Chondrocyte (in vitro differentiated cells): ENCODE results near the gene ELF4. TPM values are rescaled to one million over a fixed set of nuclear protein-coding genes. Genes with fewer than 3 reads are reported as not detected.

Source experiments
- DNase-seq: peaks from one replicate; pipeline ENCODE4 v3.0.0; 2021; ENCODE audit warnings: mixed read lengths, low spot score
- H3K27ac Mint-ChIP-seq: one replicate; pipeline ENCODE4 v1.8.0; 2021; ENCODE audit warnings: mild to moderate bottlenecking, moderate library complexity, mixed read lengths; ENCODE audit not compliant: unreplicated experiment
- H3K27me3 Mint-ChIP-seq: 2 replicates; pipeline ENCODE4 v1.8.0; 2021; ENCODE audit warnings: low read depth, mixed read lengths
- H3K36me3 Mint-ChIP-seq: 2 replicates; pipeline ENCODE4 v1.8.0; 2021; ENCODE audit warnings: low read depth, mixed read lengths
- H3K4me1 Mint-ChIP-seq: 2 replicates; pipeline ENCODE4 v1.8.0; 2021; ENCODE audit warnings: low read depth, mild to moderate bottlenecking, mixed read lengths
- H3K4me3 Mint-ChIP-seq: one replicate; pipeline ENCODE4 v1.8.0; 2021; ENCODE audit warnings: mild to moderate bottlenecking, moderate library complexity, mixed read lengths; ENCODE audit not compliant: unreplicated experiment
- H3K9me3 Mint-ChIP-seq: 2 replicates; pipeline ENCODE4 v1.8.0; 2021; ENCODE audit warnings: low read depth, mixed read lengths
- total RNA-seq: library from RNA; stranded (reverse); gene quantifications from 3 replicates; pipeline ENCODE4 v1.2.1, GENCODE V29; 2021
- TF ChIP-seq, protein P1 (sequence below): fragments of 200-600 bp; sonication (generic); IDR thresholded peaks from 2 replicates; pipeline ENCODE4 v1.5.0; 2021; ENCODE audit warnings: antibody characterized with exemption, mild to moderate bottlenecking, moderate library complexity

The ELF4 gene
- total RNA-seq, 1 donor from 2014 or later: 25.7 TPM

DNA sequence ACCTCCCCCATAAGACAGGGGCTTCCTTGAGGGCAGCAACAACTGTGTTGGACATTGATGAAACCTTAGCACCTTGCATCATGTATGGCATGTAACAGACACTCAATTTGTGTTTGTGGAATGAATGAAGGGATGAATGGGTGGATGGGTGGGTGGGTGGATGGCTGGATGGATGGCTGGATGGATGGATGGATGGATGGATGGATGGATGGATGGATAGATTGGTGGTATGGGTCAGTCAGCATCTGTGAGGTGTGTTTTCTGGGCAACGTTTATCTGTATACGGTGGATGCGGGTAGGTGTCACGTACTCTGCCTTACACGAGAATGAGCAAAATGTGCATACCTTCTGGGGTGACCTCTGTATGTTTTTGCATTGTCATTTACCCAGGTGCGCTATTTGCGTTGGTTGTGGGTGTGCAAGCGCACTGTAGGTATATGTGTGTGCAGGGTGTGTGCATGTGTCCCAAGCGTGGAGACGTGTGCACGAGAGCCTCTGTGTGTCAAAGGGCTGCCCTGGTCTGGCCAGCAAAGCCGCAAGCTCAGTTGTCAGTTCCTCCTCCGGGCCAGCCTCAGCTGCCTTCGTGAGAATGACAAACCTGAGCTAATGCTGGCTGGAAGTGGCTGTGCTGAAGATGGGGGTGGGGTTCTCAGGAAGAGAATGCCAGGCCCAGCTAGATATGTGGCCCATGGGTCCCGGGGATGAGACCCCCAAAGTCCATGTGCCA, 26.5 kb downstream of the ELF4 start:
- no peak for DNase-seq

GRCh38 chrX:130083107-130083490, 27.2 kb downstream of the ELF4 start:
- no peaks in the 10 kb centered on the region for H3K9me3 Mint-ChIP-seq
- TF ChIP-seq, protein P1, sequence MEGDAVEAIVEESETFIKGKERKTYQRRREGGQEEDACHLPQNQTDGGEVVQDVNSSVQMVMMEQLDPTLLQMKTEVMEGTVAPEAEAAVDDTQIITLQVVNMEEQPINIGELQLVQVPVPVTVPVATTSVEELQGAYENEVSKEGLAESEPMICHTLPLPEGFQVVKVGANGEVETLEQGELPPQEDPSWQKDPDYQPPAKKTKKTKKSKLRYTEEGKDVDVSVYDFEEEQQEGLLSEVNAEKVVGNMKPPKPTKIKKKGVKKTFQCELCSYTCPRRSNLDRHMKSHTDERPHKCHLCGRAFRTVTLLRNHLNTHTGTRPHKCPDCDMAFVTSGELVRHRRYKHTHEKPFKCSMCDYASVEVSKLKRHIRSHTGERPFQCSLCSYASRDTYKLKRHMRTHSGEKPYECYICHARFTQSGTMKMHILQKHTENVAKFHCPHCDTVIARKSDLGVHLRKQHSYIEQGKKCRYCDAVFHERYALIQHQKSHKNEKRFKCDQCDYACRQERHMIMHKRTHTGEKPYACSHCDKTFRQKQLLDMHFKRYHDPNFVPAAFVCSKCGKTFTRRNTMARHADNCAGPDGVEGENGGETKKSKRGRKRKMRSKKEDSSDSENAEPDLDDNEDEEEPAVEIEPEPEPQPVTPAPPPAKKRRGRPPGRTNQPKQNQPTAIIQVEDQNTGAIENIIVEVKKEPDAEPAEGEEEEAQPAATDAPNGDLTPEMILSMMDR: no peak
- H3K27me3 Mint-ChIP-seq: no peaks in the 10 kb centered on the region
- H3K4me3 Mint-ChIP-seq: no peak overlapping the region
- H3K36me3 Mint-ChIP-seq: no peaks in the 10 kb centered on the region
- DNase-seq: no peak
- H3K27ac Mint-ChIP-seq: peak overlapping the region; percentile 49
- peaks cover 32% of the 10 kb centered on the region for H3K4me1 Mint-ChIP-seq

More for the DNA sequence above, 26.5 kb downstream of the ELF4 start:
- Mint-ChIP-seq H3K4me3 (no peak overlapping the region), H3K9me3 (no peaks in the 10 kb centered on the region), H3K4me1 (peaks cover 32% of the 10 kb centered on the region), H3K27me3 (no peaks in the 10 kb centered on the region), H3K27ac (peak overlapping the region; percentile 49), H3K36me3 (no peaks in the 10 kb centered on the region)
- TF ChIP-seq, protein P1: no peak

DNA sequence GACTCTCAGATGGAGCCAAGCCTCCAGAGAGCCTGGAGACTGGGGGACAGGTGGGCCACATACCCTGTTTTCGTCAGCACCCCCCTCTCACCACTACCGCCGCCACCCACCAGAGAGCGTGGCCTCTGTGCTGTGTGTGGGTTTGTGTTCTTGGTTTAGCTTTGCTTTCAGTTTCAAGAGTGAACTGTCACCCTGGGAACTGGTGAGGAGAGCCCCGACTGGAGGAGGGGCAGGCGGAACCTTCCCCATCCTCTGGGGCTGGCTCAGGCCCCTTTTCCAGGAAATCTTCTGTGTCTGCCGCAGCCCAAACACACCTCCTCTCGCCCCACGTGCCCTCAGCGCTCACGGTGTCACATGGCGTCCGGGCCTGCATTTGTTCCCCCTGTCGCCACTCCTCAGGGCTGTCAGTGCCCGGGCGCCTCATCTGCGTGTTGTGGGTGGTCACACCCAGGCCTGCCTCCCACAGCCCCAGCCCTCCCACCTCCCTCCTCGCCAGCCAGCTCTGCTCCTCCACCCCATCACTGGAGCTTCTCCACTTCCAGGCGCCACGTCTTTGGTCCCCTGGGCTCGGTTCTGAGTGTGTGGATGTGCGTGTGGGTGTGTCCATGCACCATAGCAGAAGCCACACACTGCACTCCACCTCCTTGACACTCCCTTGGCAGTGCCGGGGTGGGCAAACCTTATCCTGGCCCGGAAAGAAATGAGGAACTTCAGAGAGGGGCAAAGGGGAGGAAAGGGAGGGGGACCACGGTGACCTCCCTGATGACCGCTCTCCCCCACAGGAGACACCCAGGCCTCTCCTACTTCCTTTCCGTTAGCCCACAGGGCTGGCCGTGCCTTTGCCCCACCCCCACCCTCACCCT, 27.8 kb downstream of the ELF4 start:
- Mint-ChIP-seq H3K27ac (peak overlapping the region; percentile 36), H3K4me1 (peaks cover 32% of the 10 kb centered on the region), H3K9me3 (no peaks in the 10 kb centered on the region), H3K4me3 (no peak overlapping the region), H3K36me3 (no peaks in the 10 kb centered on the region), H3K27me3 (no peaks in the 10 kb centered on the region)
- no peak for DNase-seq
- TF ChIP-seq, protein P1: no peak

DNA sequence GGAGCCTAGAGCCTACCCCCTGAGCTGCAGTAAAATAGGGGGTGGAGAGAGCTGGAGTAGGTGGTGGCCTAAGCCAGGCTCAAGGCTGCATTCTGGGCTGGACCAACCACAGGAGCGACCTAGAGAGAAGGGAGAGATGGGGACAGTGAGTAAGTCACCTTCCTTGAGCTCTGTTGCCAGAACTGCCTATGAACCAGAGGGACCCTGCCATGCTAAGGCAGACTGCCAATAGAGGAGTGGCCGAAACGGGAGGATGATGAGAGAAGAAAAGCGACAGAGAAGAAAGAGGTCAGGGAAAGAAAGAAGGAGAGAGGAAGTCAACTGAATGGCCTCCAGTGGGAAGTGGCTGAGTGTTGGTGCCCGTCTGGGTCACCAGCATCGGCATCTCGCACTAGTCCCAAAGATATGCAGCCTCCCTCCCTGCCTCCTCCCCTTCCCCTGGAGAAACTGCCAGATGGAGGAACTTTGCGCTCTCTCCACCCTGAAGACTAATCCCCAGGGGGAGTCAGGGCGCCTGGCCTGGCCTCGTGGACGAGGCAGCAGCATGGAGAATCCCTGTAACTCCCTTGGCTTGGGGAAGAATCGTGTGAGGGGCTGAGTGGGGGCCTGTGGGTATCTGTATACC, 28.8 kb downstream of the ELF4 start:
- Mint-ChIP-seq H3K4me1 (peaks cover 36% of the 10 kb centered on the region), H3K27ac (peak overlapping the region; percentile 74), H3K9me3 (no peaks in the 10 kb centered on the region), H3K36me3 (no peaks in the 10 kb centered on the region), H3K27me3 (no peaks in the 10 kb centered on the region), H3K4me3 (no peak overlapping the region)
- TF ChIP-seq, protein P1: no peak
- DNase-seq: no peak

- TF ChIP-seq, protein P1: no peak
- H3K9me3 Mint-ChIP-seq: no peaks in the 10 kb centered on the region
Observed at GRCh38 chrX:130080791-130081367, 29.4 kb downstream of the ELF4 start.

More at GRCh38 chrX:130080791-130081367, 29.4 kb downstream of the ELF4 start:
- Mint-ChIP-seq H3K27ac (no peak overlapping the region), H3K4me3 (no peak overlapping the region), H3K27me3 (no peaks in the 10 kb centered on the region), H3K4me1 (peaks cover 30% of the 10 kb centered on the region), H3K36me3 (no peaks in the 10 kb centered on the region)
- no peak for DNase-seq
